IPS-18c (cell line): ENCODE results near the gene MYEOV.

Source experiments
- H3K4me3 ChIP-seq: 2 replicates; pipeline ENCODE4 v1.7.0; 2013; ENCODE audit warnings: low read depth, mild to moderate bottlenecking, low read length, moderate library complexity; ENCODE audit not compliant: insufficient read depth
- H3K9me3 ChIP-seq: one replicate; pipeline ENCODE4 v1.6.1; 2013; ENCODE audit warnings: mild to moderate bottlenecking, low read length, moderate library complexity; ENCODE audit not compliant: control insufficient read depth, insufficient read depth

The MYEOV gene

GRCh38 chr11:69262918-69263735, 30.8 kb upstream of the MYEOV start:
- Histone ChIP-seq H3K4me3 (no peak overlapping the region), H3K9me3 (peaks cover 2% of the 10 kb centered on the region)

GRCh38 chr11:69263736-69264052, 30.3 kb upstream of the MYEOV start:
- H3K4me3 ChIP-seq = no peak overlapping the region
- H3K9me3 ChIP-seq = peaks cover 2% of the 10 kb centered on the region

- no peak overlapping the region for H3K4me3 ChIP-seq
- H3K9me3 ChIP-seq = peaks cover 2% of the 10 kb centered on the region
Observed at GRCh38 chr11:69264486-69264885, 29.5 kb upstream of the MYEOV start.

DNA sequence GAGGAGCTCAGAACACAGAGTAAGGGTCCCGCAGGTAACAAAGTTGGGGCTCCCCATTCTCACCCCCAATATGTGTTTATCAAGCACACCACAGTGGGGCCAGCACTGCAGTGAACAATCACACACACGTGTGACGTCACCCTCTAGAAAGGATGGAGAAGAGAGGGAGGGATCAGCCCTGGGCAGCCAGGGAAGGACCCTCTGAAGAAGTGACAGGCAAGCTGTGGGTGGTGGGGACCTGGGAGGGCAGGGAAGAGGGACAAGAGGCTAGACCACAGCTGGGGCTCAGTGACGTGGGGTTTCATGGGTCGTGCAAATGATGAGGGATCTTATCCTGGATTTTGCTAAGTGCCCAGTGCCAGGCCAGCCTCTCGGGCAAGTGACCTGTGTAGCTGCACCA, 28.7 kb upstream of the MYEOV start:
- Histone ChIP-seq H3K9me3 (peaks cover 4% of the 10 kb centered on the region), H3K4me3 (no peak overlapping the region)

GRCh38 chr11:69265911-69266510, 27.9 kb upstream of the MYEOV start:
- Histone ChIP-seq H3K9me3 (peaks cover 4% of the 10 kb centered on the region), H3K4me3 (no peak overlapping the region)

DNA sequence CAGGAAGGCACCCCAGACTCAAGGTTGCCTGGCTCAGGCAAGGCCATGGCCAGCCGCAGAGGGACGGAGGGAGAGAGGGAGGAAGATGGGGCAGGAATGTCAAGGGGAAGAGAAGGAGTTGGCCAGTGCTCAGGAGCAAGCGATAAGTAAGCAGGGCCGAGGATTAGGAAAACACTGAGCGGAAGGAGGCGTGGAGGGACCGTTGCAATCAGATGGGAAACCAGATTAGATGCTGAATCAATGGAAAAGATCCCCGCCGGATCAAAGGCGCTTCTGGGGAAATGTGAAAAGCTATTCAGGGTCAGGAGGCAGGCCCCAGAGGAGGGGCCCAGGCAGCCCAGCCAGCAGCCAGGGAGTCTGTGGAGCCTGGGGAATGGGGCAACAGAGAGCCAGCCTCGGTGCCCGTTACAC, 26.6 kb upstream of the MYEOV start:
- H3K4me3 ChIP-seq = no peak overlapping the region
- H3K9me3 ChIP-seq = peaks cover 4% of the 10 kb centered on the region

GRCh38 chr11:69268911-69269310, 25.0 kb upstream of the MYEOV start:
- H3K4me3 ChIP-seq = no peak overlapping the region
- H3K9me3 ChIP-seq = peaks cover 4% of the 10 kb centered on the region

DNA sequence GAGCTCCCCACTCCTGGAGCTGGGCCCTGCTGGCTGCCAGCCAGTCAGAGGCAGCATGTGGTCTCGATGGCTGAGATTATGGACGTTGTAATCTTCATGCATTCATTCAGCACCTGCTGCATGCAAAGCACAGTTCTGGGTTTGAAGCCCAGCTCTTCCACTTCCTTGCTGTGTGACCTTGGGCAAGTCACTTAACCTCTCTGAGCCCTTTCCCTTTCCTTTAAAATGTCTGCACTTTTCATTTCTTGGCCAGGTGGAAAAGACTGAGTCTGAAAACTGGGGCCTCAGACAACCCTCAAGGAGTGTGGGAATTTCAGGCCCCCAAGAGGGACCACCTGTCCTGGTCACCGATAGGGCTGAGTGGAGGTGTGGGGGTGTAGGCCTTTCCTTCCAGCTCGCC, 24.6 kb upstream of the MYEOV start:
- no peak overlapping the region for H3K4me3 ChIP-seq
- peaks cover 4% of the 10 kb centered on the region for H3K9me3 ChIP-seq

DNA sequence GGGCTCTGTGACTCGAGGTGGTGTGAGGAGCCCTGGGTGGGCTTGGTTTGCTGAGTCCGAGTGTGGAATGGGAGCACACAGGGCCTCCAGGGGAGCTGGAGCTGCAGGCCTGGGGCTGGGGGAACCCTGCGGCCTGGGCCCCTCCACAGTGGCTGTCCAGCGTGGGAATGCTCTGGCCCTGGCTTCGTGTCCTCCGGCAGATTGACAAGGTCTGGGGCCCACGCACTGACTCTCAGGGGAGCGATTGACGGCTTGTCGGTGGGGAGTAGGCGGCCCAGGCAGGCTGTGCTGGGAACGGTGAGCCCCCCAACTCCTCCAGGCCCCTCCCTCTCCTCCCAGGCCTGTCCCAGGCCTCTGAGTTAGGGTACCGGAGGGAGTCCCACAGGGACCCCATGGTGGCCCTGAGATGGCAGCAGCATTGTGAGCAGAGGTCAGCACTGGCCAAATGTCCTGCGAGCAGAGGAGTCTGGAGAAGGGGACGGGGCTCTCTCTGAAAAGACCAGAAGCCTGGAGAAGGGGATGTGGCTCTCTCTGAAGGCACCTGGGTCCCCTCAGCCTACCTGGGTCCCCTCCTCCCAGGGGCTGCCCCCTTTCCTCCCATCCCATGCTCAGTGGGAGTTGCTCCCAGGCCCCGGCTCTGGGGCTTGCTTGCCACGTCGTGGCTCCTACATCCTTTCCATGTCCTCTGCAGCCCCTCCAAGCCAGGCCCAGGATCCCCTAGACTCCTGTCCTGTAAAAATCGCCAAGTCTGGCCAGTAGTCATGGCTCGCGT, 23.8 kb upstream of the MYEOV start:
- Histone ChIP-seq H3K9me3 (peaks cover 4% of the 10 kb centered on the region), H3K4me3 (no peak overlapping the region)

DNA sequence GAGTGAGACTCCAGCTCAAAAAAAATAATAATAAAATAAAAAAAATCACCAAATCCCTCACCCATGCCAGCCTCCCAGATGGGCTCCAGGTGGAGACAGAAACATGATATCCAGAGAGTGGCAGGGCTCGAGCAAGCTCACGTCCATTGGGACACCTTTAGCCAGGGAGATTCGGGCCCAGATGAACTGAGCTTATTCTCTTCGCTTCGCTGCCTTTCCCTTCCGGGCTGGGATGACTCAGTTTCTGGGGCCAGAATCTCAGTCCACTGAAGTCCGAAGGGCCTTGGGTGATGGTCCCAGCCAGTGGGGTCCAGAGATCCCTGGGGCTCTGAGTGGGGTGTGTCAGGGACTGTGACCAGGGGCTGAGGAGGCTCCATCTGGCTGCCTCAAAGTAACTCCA, 23.0 kb upstream of the MYEOV start:
- H3K9me3 ChIP-seq = peaks cover 3% of the 10 kb centered on the region

DNA sequence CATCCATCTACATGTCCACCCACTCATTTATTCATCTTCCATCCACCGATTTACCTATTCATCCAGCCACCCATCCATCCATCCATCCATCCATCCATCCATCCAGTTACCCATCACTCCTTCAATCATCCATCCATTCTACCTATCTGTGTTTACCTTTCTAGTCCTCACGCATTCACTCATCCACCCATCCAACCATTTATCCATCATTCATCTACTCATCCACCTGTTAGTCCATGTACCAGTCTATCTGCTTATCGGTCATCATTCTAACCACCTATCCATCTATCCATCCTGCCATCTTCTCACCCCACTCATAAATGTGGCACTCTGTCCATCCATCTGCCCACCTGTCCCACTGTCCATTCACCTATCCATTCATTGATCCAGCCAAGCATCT, 21.9 kb upstream of the MYEOV start:
- Histone ChIP-seq H3K4me3 (no peak overlapping the region), H3K9me3 (peaks cover 2% of the 10 kb centered on the region)

More for the DNA sequence above, 23.0 kb upstream of the MYEOV start:
- H3K4me3 ChIP-seq = no peak overlapping the region

- no peak overlapping the region for H3K4me3 ChIP-seq
Observed at GRCh38 chr11:69272831-69273485, 21.0 kb upstream of the MYEOV start.

GRCh38 chr11:69273571-69273970, 20.4 kb upstream of the MYEOV start:
- Histone ChIP-seq H3K4me3 (no peak overlapping the region), H3K9me3 (peaks cover 2% of the 10 kb centered on the region)

More at GRCh38 chr11:69272831-69273485, 21.0 kb upstream of the MYEOV start:
- peaks cover 2% of the 10 kb centered on the region for H3K9me3 ChIP-seq

GRCh38 chr11:69274531-69275016, 19.4 kb upstream of the MYEOV start:
- H3K9me3 ChIP-seq = peaks cover 2% of the 10 kb centered on the region
- no peak overlapping the region for H3K4me3 ChIP-seq

DNA sequence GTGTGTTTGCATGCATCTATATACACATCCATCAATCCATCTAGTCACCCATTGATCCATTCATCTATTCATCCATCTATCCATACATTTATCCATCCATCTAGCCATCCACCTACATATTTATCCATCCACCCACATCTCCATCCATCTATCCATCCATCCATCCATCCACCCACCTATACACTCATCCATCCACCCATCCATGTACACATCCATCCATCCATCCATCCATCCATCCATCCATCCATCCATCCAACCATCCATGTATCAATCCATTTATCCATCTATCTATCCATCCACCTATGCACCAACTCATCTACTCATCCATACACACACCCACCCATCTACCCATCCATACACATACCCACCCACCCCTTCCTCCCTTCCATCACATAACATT, 18.8 kb upstream of the MYEOV start:
- H3K4me3 ChIP-seq = no peak overlapping the region

GRCh38 chr11:69276165-69276564, 17.8 kb upstream of the MYEOV start:
- no peak overlapping the region for H3K4me3 ChIP-seq
- no peaks in the 10 kb centered on the region for H3K9me3 ChIP-seq

More for the DNA sequence above, 18.8 kb upstream of the MYEOV start:
- H3K9me3 ChIP-seq = no peaks in the 10 kb centered on the region

DNA sequence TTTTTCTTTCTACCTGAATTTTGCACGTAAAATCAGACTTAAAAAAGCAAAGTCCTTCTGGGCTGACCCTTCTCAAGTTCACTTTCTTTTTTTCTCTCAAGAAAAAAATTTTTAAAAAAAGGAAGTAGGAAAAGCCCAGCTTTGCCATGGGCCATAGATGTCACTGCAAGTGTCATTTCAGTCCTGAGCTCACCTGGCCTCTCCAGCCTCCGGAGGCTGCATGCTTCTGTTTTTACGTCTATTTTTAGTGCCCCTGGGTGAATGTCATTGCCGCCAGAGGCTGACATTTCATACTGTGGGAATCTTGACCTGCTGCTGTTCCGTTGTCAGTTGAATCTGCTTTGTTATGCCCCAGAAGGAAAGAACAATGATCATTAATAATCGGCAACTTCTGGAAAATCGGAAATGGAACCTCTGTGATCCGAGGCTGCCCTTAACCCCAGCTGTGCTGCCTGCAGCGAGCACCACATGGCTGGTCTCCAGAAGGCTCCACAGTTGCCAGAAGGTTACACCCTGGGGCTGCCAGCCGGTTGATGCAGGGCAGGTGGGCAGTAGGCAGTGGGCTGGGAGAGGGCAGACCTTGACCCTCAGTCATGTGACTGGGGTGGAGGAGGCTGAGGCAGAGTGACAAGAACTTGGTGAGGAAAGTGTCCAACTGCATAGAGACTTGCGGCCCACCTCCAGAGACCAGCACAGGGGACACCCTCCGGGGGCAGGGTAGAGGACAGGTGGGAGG, 16.7 kb upstream of the MYEOV start:
- H3K4me3 ChIP-seq = no peak overlapping the region

More for the DNA sequence above, 16.7 kb upstream of the MYEOV start:
- H3K9me3 ChIP-seq = no peaks in the 10 kb centered on the region
